GM21423 (cell line): Measurements from ENCODE around the gene AATK.

Experiments used
- ATAC-seq: cut with Tn5 transposase; IDR thresholded peaks from one replicate; pipeline ENCODE4 v1.9.1; 2021; ENCODE audit warnings: mild to moderate bottlenecking, moderate library complexity; ENCODE audit not compliant: unreplicated experiment

The AATK gene

DNA sequence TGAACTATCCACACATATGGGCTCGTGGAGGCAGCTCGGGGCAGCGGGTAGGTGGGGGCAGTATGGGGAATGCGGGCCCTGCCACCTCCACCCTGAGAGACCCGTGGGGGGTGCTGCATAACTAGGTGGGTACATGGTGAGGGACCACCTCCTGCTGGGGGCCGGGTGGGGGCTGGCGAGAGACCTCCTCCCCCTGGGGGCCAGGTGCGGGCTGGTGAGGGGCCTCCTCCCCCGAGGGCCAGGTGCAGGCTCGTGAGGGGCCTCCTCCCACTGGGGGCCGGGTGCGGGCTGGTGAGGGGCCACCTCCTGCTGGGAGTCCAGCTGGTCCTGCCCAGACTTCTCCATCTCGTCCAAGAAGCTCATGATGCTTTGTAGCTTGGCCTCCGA lies 31.4 kb upstream of the AATK start:
- ATAC-seq, result no peak

DNA sequence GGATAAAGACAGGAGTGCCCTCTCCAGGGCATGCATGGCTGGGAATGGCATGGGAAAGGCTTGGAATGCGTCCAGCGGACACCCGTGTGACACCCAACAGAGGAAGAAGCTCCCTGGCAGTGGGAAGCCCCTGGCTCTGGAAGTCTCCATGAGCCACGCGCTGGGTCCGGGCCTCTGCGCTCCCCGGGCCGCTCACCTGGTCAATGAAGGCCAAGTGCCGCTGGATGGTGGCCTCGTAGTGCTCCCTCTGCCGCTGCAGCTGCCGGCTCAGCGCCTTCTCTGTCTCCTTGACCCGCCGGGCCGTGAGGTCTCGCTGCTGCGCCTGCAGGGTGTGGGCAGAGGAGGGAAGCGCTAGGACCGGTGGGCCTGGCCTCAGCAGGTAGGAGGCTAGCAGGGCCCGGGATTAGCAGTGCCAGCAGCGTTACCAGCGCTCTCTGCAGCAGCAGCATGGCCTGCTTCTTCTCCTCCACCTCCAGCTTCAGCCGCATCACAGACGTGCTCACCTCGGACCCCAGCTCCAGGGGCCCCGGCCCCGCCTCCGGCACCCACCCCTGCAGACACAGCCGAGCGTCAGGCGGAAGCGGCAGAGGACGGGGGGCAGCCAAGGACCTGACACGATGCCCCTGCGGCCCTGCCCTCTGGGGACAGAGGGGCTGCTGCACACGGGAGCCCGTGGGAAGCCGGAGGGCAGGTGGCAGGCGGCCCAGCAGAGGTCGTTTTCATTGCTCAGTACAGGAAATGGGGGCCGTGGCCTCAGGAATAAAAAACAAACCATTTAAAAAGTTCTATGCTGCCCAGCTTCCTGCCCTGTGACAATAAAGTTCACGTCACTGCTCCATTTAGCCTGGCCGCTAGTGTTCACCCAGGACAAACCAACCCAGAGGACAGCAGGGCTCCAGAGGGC lies 30.7 kb upstream of the AATK start:
- ATAC-seq, result no peak

DNA sequence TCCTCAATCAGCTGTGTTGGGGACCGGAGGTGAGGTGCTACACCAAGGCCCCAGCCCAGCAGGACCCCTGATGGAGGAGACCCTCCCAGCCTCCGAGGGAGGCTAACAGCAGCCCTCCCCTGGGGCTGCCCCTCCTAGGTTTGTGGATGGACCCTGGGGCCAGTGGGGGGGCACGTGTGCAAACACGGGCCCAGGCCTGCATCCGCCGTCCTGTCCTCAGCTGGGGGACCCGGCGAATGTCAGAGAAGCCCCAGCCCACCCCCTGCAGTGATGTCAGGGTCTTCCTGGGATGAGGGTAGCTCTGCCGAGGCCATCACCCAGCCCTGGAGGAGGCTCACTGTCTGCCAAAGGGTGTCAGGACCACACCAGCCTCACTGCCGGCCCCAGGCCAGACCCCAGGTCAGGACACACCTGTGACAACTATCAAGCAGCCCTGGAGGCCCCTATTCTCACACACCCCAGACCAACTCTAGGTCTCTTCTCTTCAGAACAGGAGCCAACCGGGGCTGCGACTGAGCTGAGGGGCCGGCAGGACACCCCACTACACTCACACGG lies 30.0 kb upstream of the AATK start:
- no peak for ATAC-seq

DNA sequence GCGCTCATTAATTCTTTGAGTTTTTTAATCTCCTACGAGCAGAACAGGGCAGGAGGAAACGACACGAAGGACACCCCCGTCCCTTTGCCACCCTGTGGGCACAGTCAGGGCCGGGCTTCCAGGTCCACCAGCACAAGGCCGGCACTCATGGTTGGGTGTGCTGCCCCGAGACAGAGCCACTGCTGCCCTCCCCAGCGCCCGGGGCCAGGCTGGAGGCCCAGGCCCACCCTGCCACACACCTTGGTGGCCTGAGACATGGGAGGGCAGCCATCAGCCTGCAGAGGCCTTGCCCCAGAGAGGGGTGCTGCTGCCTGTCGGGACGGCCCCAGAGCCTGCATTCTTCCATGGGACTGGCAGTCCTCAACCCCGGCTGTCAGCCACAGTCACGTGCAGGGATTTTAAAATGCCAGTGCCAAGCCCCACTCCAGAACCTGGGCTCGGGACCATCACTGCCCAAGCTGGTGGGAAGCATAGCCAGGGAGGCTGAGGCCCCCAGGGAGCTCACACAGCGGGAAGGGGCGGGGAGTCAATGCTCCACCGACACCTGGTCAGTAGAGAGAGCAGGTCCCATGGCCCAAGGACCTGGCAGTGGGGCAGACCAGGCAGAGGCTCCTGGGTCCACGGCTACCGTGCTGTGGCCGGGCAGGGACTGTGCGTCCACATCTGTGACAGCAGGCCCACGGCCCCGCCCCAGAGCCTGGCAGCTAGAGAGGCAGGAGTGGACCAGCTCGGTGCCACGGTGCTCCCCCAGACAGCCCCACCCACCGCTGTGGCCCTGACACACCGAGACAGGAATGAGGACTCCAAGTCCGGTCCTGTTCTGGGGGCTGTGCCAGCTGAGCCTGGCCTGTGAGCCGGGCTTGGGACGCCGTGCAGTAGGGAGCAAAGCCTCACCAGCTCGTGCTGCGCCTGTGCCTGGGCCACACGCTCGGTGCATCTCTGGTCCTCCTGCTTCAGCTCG lies 29.2 kb upstream of the AATK start:
- ATAC-seq, result no peak

DNA sequence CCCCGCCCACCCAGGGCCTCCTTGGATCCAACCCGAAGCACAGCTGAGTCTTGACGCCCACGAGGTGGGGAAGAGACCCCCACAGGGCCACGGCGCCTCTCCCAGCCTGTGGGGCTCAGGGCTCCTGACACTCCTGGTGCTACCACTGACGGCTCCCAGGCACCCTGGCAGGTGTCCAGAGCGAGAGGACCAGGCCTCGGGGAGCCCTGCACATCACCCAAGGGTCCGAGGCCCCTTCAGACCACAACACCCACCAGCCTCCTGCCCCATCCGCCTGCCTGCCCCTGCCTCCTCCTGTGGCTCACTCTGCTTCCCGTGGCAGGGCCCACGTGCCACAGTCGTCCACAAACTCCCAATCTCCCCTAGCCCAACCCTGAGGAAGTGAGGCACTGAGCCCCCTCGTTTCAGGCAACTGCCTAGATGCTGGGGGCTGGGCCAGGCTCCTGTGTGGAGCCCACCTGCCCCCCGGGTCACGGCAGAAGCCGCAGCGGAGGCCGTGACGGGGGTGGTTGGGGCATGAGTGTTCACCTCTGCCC lies 28.3 kb upstream of the AATK start:
- ATAC-seq, result no peak

DNA sequence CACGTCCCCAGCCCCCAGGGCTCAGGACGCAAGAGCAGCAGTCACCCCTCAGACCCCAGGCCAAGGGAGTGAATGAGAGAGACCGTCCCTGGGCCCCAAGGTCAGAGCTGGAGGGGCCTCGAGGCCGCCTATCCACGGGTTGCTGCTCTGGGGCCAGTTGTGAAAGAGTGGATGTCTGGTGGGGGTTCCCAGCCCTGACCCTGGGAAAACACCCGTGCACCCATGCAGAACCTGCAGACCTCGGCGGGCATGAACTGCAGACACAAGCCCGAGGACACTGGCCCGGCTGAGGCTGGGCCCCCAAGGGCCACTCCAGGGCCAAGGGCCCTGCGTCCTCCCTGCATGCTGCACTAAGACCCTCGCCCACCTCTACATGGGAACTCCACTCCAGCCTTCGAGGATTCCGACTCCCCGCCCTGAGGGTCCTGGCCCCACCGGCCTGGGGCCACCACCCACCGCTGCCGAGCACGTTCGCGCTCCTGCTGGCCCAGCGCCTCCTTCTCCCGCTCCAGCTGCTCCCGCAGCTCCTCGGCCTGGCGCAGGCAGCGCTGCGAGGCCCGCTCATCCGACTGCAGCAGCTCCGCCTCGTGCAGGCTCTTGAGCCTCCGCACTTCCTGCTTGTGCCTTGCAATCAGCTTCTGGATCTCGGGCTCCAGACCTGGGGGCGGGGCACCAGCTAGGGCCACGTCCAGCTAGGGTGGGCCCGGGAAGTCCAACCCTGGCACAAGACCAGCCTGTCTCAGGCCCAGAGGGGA lies 27.6 kb upstream of the AATK start:
- no peak for ATAC-seq

DNA sequence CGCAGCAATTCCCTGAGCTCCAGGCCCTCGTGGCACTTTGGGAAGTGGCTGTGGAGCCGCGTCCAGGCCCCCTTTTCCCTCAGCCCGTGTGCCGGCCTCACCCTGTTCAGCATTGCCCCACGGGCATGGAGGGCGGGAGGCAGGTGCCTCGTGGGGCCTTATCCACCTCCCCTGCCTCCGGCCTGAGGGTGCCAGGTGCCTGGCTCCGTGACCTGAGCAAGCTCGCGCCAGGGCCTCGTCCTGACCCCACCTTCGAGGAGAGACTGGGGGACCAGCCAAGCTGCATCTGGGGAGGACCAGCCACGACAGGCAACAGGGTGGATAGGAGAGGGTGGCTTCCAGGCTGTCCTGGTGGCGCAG lies 27.0 kb upstream of the AATK start:
- ATAC-seq, result no peak

DNA sequence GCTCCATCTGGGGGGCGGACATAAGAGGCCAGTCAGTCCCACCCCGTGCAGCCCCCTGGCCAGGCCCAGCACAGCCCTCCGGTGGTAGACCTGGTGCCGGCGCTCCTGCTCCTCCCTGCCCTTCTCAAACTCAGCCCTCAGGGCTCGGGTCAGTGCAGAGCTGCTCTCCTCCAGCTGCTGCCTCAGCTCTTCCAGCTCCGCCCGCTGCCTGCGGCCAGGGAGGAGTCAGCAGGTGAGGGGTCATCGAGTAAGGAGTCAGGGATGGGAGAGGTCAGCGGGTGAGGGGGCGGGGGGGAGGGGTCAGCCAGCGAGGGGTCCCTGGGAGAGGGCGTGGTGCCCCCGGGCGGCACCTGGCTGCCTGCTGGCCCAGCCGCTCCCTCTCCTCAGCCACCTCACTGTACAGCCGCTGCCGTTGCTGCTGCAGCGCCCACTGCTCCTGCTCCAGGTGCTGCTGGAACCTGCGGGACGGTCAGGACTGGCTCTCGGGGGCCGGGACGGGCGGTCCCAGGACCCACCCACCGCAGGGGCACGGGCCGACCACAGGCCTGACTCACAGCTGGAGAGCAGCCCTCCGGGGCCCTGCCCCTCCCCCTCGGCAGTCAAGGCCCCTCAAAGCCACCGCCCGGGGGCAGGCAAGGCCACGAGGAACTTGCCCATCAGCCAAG lies 26.5 kb upstream of the AATK start:
- ATAC-seq, result no peak

DNA sequence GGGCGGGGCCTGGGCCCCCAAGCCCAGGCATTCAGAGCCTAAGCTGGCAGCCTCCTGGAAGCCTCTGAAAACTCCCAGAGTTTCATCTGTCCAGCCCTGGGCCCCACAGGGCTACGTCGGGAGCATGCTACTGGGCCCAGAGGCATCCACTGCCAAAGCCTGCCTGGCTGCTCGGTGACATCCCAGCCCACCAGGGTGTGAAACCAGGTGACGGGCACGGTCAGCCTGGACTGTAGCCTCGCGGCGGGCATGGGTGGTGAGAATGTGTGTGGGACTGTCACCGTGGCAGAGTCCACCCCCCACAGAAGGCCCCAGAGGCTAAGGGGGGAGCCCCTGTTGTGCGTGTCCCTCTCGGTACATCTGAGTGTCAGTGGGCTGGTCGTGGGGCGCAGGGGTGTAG lies 25.6 kb upstream of the AATK start:
- no peak for ATAC-seq

DNA sequence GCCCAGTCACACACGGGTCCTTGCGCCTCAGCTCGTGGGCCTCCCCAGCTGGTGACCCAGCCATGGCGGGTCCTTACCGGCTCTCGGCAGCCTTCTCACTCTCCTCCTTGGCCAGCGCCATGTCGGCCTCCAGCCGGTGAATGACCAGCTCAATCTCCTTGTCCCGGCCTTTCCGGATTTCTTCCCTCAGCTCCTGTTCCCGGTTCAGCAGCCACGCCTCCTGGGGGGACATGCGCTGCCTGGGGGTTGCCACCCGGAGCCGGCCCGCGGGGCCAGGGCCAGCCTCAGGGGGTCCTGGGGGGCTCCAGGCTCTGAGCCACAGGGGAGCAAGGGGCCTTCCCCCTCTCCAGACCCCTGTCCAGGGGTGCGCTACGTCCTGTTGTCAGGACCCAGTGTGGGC lies 25.1 kb upstream of the AATK start:
- ATAC-seq, result no peak

DNA sequence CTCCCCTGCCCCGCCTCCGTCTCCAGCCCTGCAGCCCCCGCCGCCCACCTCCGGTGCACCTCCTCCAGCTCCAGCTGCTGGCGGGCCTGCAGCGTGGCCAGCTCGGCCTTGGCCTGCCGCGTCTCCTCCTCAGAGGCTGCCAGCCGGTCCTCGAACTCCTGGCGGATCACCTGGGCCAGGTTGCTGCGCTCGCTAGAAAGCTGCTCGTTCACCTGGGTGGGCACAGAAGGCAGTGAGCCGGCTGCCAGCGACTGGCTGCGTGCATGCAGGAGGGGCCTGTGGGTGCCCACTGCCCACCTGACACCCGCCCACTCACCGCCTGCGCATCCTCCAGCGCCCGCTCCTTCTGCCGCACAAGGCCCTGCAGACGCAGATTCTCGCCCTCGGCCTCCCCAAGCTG lies 24.6 kb upstream of the AATK start:
- no peak for ATAC-seq

DNA sequence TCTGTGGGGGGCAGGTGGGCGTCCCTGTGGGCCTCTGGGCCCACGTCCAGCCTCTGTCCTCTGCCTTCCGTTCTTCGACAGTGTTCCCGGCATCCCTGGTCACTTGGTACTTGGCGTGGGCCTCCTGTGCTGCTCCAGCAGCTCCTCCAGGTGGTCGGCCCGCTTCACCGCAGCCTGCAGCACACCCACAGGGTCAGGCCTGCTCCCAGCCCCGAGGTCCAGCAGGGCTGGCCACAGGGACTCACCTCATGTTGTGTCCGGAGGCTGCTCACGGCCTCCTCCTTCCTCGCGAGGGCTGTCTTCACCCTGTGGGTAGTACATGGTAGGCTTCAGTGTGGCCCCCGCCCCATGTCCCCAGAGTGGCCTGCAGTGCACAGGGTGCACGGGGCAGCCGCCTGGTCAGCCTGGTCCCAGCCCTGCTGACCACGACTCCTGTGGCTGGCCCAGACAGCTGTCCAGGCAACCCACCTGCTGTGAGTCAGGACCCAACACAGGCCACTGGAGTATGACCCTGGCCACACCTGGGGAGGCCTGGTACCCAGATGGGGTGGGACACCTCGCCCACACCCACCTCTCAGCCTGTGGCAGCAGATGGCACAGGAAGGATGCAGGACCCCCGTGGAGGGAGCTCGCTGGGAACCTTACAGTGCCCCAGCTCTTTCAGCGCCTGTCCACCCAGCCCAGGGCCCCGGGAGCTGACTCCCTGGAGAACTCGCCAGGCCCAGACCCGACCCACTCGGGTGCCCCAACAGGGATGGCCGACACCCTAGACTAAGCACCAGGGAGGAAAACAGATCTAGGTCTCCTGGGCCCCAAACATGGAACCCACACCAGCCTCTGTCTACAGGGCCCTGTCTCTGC lies 23.9 kb upstream of the AATK start:
- no peak for ATAC-seq

DNA sequence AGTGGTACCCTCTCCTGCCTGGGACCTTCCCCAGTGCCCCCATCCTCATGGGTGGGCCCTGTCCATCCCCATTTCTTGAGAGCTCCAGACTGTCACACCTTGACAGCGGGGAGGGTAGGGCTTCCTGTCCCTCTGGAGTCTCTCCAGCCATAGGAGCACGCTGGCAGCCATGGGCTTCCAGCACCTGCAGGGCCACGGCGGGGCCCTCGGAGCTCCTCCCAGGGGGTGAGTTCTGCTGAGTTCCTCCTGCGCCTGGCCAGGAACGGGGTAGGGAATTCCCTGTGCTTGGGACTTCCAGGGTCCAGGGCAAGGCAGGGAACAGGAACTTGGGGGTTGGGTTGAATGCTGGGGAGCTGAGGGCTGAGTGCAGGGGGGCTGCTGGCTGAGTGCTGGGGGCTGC lies 23.0 kb upstream of the AATK start:
- ATAC-seq, result no peak

DNA sequence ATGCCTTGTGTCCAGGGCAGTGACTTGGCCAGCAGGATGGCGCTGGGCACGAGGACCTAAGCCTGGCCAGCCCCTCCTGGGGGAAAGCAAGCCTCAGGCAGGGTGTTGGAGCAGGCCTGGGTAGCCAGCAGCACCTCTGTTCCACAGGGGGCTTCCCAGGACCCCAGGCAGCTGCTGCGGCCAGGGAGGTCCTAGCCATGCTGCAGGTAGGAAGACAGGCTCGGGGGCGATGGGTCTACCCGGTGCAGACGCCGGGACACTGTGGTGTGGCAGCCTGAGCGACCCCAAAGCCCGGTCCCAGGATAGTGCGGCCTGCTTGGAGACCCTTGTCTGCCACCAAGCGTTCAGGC lies 22.4 kb upstream of the AATK start:
- ATAC-seq, result no peak

DNA sequence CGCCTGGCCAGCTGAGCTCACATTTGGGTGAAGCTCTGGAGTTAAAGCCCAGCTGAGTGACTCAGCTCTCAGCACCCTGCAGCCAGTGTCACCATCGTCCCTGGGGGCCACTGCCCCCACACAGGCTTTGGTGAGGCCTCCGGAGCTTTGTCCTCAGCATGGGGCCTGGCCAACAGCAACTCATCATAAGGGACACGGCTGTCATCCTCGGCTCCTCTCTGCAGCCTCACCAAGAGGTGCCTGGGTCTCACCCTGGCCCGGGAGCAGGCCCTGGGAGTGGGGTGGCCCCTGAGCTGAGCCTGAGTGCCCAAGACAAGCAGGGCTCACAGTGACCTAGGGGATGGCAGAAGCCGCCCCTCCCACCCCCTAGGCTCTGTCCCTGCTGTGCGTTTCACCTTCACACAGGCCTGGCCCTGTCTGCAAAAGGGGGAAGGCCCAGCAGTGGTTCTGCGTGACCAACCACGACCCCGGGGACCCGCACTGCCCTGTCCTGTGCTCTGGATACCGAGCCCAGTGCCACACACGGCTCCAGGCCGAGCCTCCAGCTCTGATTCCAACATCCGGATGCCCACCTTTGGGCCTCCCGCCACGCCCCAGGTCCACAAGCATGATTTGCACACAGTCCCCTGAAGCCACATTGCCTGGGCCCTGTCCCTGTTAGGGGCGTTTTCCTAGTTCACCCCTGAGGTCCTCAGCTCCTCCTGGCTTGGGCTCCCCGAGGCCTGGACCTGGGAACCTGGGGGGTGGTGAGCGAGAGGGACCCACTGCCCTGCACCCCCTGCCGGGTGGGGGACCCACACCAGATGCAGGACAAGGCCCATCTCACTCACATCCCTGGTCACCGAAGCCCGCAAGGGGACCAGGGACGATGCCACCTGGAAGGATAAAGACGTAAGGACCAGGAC lies 21.8 kb upstream of the AATK start:
- no peak for ATAC-seq

DNA sequence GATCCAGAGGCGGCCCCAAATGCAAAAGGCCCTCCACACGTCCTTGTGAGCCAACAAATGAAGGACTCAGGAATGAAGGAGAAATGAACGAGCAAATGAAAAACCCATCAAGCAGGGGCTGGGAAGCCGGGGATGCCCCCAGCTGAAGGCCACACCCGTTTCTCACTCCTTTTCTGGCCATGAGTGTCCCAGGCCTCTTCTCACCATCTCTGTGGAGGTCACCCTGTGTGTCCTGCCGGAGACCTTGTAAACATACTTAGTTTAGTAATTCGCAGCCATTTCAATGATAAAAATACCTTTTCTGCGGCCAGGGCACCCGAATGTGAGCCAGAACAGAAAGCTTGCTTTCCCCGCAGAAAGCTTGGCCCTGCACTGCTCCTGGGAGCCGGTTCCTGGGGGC lies 21.1 kb upstream of the AATK start:
- no peak for ATAC-seq

DNA sequence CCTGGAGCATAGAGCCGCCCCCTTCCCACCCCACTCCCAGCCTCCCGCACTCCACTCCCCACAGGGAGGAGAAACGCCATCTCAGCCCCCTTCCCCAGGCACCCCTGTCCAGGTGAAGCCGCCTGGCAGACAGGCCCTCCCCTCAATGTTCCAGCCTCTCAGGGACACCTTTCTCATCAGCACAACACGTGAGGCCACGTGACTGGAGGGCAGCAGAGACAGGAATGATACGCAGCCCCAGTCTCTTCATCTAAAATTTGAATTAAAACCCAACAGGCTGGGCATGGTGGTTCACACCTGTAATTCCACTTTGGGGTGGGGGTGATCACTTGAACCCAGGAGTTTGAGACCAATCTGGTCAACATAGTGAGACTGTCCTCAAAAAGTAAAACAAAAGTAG lies 20.2 kb upstream of the AATK start:
- ATAC-seq, result no peak

DNA sequence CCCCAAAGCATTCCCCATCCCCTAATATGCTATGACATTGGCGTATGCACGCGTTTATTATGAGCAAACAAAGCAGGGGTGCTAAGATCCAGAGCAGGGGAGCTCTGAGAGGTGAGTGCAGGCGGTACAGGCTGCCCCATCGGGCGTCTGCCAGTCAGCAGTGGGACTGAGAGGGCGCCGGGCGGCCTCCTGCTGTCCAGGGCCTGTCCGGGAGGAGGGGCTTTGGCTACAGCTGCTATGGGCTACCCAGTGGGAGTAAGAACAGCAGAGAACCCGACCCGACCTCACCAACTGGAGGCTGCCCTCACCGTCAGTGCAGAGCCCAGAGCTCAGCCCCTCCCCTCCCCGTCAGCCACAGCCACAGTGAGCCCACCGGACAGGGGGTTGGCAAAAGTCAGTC lies 18.5 kb upstream of the AATK start:
- no peak for ATAC-seq
